GM19035 (cell line): ENCODE data around the gene RARRES1.

Source experiments
- ATAC-seq: cut with Tn5 transposase; IDR thresholded peaks from one replicate; pipeline ENCODE4 v1.9.1; 2021; ENCODE audit not compliant: unreplicated experiment

Gene RARRES1

GRCh38 chr3:158765518-158766205 lies 33.4 kb upstream of the RARRES1 start:
- ATAC-seq, result no peak

- no peak for ATAC-seq
Measured at GRCh38 chr3:158763421-158763820, 31.2 kb upstream of the RARRES1 start.

- ATAC-seq, result no peak
Measured at GRCh38 chr3:158762701-158763100, 30.4 kb upstream of the RARRES1 start.

GRCh38 chr3:158761350-158761749 lies 29.1 kb upstream of the RARRES1 start:
- ATAC-seq, result no peak

GRCh38 chr3:158755421-158755820 lies 23.2 kb upstream of the RARRES1 start:
- ATAC-seq, result no peak

- no peak for ATAC-seq
Measured at GRCh38 chr3:158753854-158754253, 21.6 kb upstream of the RARRES1 start.

GRCh38 chr3:158751316-158751715 lies 19.1 kb upstream of the RARRES1 start:
- ATAC-seq, result no peak

GRCh38 chr3:158750016-158750415 lies 17.8 kb upstream of the RARRES1 start:
- ATAC-seq, result no peak

- ATAC-seq, result no peak
Measured at GRCh38 chr3:158749526-158749925, 17.3 kb upstream of the RARRES1 start.

- ATAC-seq, result no peak
Measured at GRCh38 chr3:158748237-158748828, 16.1 kb upstream of the RARRES1 start.

- ATAC-seq, result no peak
Measured at GRCh38 chr3:158747417-158747816, 15.2 kb upstream of the RARRES1 start.

- ATAC-seq, result no peak
Measured at GRCh38 chr3:158745551-158745950, 13.3 kb upstream of the RARRES1 start.

GRCh38 chr3:158744567-158745288 lies 12.5 kb upstream of the RARRES1 start:
- ATAC-seq, result no peak

- ATAC-seq, result no peak
Measured at GRCh38 chr3:158743664-158744566, 11.7 kb upstream of the RARRES1 start.

GRCh38 chr3:158742871-158743663 lies 10.8 kb upstream of the RARRES1 start:
- ATAC-seq, result no peak

- no peak for ATAC-seq
Measured at GRCh38 chr3:158739661-158740060, 7.4 kb upstream of the RARRES1 start.

GRCh38 chr3:158739078-158739477 lies 6.8 kb upstream of the RARRES1 start:
- ATAC-seq, result no peak

- no peak for ATAC-seq
Measured at GRCh38 chr3:158738653-158739052, 6.4 kb upstream of the RARRES1 start.

GRCh38 chr3:158737976-158738615 lies 5.8 kb upstream of the RARRES1 start:
- no peak for ATAC-seq

GRCh38 chr3:158737410-158737809 lies 5.2 kb upstream of the RARRES1 start:
- ATAC-seq, result no peak
